T-helper 22 cell (primary cell): Measurements from ENCODE around the gene HSD17B13.
"Not testable (repeated sequence)": the region's sequence is repeated elsewhere in the genome, so short reads cannot be mapped to it uniquely, and the experiment has no call there.

Experiments
- DNase-seq: peaks from one replicate; pipeline ENCODE4 v3.0.0-alpha.2; 2020; ENCODE audit warnings: low read depth

Gene HSD17B13

GRCh38 chr4:87315000-87315399, 7.7 kb downstream of the HSD17B13 start:
- DNase-seq = not testable (repeated sequence)

GRCh38 chr4:87313756-87314155, 8.9 kb downstream of the HSD17B13 start:
- no peak for DNase-seq

- no peak for DNase-seq
These were observed 11.0 kb downstream of the HSD17B13 start for GRCh38 chr4:87311684-87312083.

- no peak for DNase-seq
These were observed 11.9 kb downstream of the HSD17B13 start for GRCh38 chr4:87310691-87311335.

GRCh38 chr4:87309625-87310024, 13.1 kb downstream of the HSD17B13 start:
- no peak for DNase-seq

- DNase-seq = no peak
These were observed 16.6 kb downstream of the HSD17B13 start for GRCh38 chr4:87306056-87306455.

GRCh38 chr4:87305562-87305961, 17.1 kb downstream of the HSD17B13 start:
- DNase-seq = no peak

GRCh38 chr4:87304745-87305432, 17.8 kb downstream of the HSD17B13 start:
- DNase-seq = no peak

GRCh38 chr4:87299898-87300297, 22.8 kb downstream of the HSD17B13 start:
- no peak for DNase-seq

GRCh38 chr4:87298362-87298761, 24.3 kb downstream of the HSD17B13 start:
- DNase-seq = no peak

GRCh38 chr4:87294911-87295310, 27.8 kb downstream of the HSD17B13 start:
- not testable (repeated sequence) for DNase-seq

- not testable (repeated sequence) for DNase-seq
These were observed 28.8 kb downstream of the HSD17B13 start for GRCh38 chr4:87293889-87294288.

GRCh38 chr4:87286970-87287369, 35.7 kb downstream of the HSD17B13 start:
- DNase-seq = no peak

GRCh38 chr4:87284268-87284667, 38.4 kb downstream of the HSD17B13 start:
- not testable (repeated sequence) for DNase-seq

- DNase-seq = no peak
These were observed 39.5 kb downstream of the HSD17B13 start for GRCh38 chr4:87283151-87283550.

GRCh38 chr4:87281603-87282002, 41.1 kb downstream of the HSD17B13 start:
- no peak for DNase-seq

GRCh38 chr4:87278335-87278794, 44.3 kb downstream of the HSD17B13 start:
- no peak for DNase-seq

- DNase-seq = no peak
These were observed 47.4 kb downstream of the HSD17B13 start for GRCh38 chr4:87275311-87275710.

GRCh38 chr4:87274803-87275202, 47.9 kb downstream of the HSD17B13 start:
- DNase-seq = no peak

- no peak for DNase-seq
These were observed 48.4 kb downstream of the HSD17B13 start for GRCh38 chr4:87274327-87274726.

- DNase-seq = no peak
These were observed 51.9 kb downstream of the HSD17B13 start for GRCh38 chr4:87270825-87271224.

- no peak for DNase-seq
These were observed 52.5 kb downstream of the HSD17B13 start for GRCh38 chr4:87270144-87270543.

- no peak for DNase-seq
These were observed 54.3 kb downstream of the HSD17B13 start for GRCh38 chr4:87268411-87268810.

GRCh38 chr4:87266986-87267385, 55.7 kb downstream of the HSD17B13 start:
- no peak for DNase-seq
